GM19043 (cell line): ENCODE results near the gene C2CD4D.

Experiments
- ATAC-seq: cut with Tn5 transposase; IDR thresholded peaks from one replicate; pipeline ENCODE4 v1.9.1; 2021; ENCODE audit warnings: low read depth; ENCODE audit not compliant: unreplicated experiment

The C2CD4D gene

GRCh38 chr1:151837197-151837596 lies 2.4 kb downstream of the C2CD4D start:
- no peak for ATAC-seq

DNA sequence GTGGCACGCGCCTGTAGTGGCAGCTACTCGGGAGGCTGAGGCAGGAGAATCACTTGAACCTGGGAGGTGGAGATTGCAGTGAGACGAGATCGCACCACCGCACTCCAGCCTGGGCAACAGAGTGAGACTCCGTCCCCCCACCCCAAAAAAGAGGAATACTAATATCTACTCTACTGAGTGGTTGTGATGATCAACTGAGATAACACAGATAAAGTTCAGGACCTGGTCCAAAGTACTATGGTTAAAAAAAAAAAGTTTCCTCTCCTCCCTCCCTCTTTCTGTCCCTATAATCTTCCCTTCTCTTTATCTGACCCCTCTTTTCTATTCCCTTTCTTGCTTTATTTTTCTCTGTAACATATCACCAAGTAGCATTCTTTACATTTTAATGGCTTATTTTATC lies 4.0 kb downstream of the C2CD4D start:
- ATAC-seq, result no peak

GRCh38 chr1:151834239-151834638 lies 5.4 kb downstream of the C2CD4D start:
- no peak for ATAC-seq

- ATAC-seq, result no peak
These were observed 6.3 kb downstream of the C2CD4D start for GRCh38 chr1:151833172-151833900.

DNA sequence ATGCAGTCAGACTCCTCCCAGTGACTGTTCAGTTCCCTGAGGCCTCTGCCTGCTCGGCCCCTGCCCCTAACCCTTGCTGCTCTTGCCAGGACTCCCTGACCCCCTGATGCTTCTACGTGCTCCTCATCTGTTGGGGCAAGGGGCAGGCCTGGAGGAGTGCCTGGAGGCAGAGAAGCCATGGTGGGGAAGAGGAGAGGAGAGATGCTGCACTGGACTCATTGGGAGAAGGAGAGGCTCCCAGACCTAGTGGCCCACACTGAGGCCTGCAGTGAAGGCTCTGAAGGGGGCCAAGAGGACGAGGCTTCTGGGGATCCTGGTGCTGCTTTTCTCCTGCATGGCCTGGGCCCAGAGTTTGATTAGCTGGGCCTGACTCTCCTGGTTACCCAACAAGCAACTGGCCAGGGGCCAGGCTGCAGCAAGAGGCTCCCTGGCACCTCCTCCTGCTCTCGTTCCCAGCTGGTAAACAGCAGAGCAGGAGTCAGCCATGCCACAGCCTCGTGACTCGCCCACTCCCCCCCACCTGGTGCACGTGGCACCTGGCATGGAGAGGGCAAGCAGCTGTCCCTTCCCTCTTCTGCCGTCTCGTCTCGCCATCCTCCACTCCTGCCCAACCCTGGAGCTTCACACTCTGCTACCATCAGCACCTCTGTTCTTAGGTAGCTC lies 7.2 kb downstream of the C2CD4D start:
- no peak for ATAC-seq

DNA sequence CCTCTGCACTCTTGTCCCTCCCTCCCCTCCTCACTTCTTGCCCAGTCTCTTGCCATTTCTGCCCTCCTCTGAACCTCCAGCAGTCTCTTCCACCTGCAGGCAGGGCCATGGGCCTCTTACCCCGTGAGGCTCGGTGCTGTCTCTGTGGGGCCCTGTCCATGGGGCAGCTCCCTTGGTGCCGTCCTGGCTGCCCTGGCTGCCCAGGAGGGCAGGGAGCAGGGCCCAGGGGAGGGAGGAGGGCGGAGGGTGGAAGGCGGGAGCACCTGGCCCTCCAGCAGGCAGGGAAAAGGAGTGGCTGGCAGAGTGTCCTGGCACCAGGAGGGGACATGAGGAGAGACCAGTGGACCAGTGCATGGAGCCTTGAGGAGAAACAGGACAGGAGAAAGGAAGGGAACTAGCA lies 8.0 kb downstream of the C2CD4D start, which contains the start of gene RORC:
Gene RORC, minus strand, starts transcription at position 198 of the 400 bp plus-strand sequence. Its CDS starts 38 bp downstream, at position 160.
- ATAC-seq, result no peak

GRCh38 chr1:151831256-151831591 lies 8.4 kb downstream of the C2CD4D start:
- no peak for ATAC-seq

- ATAC-seq, result no peak
These were observed 9.6 kb downstream of the C2CD4D start for GRCh38 chr1:151830055-151830454.

DNA sequence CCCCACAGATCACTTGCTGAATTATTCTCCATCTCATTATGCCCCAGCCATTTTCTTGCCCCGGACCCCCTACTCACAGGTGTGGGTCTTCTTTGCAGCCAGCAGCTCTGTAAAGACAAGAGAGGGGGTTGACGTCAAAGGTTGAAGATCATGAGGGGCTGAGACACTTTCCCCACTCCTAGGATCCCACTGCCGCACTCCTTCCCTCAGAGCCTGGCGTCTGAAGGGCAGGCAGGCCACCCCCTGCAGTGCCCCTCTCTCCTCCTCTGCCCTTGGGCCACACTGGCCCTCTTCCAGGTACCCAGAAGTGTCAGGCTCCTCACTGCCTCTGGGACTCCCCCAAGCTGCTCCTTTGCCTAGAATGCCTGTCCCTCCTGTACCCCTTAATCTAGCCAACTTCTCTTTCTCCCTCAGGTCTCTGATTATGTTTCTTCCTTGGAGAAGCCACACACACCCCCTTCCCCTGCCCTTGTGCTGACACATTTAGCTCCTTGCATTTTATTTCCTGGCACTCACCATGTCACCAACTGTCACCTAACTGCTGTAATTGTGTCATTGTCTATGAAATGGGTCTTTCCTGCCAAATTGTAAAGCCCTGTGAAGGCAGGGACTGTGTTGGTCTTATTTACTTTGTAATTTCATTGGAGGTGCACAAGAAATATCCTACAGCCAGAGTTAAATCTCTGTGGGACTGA lies 10.1 kb downstream of the C2CD4D start:
- no peak for ATAC-seq

DNA sequence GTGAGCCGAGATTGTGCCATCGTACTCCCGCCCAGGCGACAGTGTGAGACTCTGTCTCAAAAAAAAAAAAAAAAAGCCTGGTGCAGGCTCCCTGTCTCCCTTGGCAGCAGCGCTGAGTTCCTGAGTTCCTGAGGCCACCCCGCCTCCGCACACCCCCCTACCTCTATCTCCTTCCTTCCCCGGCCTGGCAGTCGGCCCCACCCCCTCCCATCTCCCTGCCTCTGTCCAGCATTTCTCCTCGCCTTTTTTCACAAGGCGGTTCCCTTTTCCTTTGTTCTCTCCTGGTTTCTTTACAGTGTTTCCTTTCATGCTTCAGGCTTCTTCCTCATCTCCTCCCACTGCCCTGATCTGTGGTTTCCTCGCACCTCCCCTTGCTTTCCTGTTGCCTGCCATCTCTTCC lies 10.7 kb downstream of the C2CD4D start:
- ATAC-seq, result no peak

DNA sequence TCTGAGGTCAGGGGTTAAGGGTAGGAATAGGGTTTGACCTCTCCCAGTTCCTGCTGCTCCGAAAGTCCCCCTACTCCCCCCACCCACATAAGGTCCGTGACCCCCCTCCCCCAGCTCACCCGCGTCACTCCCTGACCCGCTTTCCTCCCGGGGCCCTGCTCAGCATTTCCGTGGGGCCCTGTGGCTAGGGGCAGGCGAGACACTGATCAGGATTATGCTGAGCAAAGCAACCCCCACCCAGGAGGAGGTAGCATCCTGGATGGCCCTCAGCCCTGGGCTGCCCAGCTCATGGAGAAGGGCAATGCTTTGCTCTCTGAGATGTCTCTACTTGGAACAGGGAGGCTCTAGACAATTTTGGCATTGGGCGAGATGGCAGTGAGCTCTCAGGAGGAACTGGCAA lies 11.8 kb downstream of the C2CD4D start:
- no peak for ATAC-seq

DNA sequence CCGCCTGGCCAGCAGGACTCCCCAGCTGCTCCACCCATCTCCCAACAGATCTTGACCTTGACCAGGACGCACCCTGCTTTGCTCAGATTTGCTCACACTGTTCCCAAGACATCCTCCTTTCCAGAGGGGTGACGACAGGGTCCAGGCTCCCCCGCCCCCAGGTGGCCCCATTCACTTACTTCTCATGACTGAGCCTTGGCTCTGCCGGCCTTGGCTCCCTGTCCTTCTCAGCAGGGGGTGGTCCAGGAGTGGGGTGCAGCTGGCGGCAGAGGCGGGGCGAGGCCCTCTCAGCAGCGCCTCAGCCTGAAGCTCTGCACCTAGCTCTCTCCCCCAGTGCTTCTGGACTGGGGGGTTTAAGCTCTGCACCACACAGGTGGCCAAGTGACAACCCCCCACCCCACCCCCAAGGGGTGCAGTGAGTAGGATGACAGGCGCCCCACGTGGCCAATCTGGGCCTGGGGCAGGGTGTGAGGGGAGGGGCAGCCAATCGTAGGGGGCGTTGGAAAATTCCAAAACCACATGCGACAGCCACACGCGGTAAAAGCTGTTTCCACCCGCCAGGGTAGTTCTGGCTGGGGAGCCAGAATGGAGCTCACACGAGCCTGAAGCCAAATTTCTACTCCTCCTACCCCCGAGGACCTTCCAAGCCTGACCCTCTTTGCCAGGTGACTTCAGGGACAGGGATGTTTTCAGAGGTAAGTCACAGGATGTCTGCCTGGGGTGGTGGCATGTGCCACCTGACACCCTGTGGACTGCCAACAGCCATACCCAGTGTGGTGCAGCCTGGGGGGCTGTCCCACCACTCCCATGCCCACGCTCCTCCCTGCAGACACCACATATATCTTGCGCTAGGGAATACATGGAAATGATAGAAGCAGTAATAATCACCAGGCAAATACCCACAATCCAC lies 13.6 kb downstream of the C2CD4D start:
- ATAC-seq, result no peak

GRCh38 chr1:151825204-151825603 lies 14.4 kb downstream of the C2CD4D start:
- no peak for ATAC-seq

DNA sequence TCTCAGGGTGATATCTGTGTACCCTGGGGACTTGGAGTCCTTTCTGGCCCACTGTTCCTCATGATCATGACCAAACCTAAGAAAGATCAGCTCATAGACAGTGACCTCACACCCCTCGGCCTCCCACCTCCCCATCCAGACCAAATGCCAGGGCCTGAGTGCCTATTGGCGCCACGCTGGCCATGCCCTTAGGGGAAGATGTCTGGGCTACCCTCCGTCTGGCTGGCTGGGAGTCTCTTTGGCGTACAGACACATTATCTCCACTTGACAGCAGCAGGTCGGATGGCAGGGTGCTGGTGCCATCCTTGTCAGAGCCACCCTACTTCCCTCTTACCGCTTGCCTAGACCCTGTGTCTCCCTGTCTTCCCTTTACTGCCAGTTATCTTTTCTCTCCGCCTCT lies 16.4 kb downstream of the C2CD4D start:
- ATAC-seq, result no peak

GRCh38 chr1:151822404-151822803 lies 17.2 kb downstream of the C2CD4D start:
- no peak for ATAC-seq

GRCh38 chr1:151820940-151821339 lies 18.7 kb downstream of the C2CD4D start:
- ATAC-seq, result no peak

DNA sequence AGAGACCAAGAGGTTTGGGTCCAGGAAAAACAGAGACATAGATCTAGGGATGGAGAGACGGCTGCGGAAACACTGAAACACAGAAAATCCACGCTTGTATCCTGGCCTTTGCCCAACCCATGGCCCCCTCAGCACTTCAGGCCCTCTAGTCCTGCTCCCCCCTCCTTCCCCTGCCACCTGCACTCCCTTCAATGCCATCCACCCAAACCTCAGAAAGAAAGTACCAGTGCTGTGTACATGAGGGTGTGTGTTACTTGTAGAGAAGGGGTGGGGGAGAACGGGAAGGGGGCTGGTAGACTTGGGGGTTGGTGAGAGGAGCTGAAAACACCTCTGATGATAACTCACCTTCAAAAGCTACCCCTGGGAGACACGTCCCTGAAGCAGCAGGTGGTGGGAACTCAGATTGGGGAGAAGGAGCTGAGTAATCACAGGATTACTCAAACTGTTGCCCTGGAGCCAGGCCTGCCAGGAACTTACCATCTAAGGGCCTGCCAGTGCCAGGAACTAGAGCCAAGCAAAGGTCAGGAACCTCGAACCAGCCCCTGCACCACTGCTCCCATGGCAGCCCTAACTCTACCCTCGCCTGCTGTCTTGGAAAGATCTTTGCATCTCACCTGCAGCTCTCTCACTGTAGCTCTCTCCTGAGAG lies 19.5 kb downstream of the C2CD4D start:
- ATAC-seq, result no peak

DNA sequence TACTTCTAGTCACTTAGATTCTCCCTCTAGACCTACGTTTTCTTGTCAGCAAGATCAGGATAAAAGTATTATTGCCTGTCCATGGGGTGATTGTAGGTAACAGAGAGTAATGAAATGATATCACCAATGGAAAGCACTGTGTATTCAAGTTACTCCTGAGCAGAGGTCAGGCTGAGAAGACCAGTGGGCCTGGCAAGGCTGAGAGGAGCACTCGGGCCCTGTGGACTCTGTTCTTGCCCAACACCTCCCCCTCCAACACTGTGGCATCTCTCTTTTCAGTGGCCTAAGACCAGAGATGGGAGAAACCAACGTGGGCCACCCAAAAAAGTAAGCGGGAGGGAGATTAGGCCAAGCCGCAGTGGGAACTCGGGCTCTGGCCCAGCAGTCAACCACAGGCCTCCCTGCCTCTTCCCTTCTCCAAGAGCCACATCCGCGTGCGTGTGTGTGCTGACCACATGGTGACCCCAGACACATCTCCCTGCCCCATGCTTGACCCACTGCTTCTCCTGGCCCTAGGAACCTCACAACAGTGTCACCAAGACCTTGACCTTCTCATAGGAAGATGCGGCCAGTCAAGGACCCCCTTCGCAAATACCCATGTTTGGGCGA lies 20.3 kb downstream of the C2CD4D start:
- ATAC-seq, result no peak

DNA sequence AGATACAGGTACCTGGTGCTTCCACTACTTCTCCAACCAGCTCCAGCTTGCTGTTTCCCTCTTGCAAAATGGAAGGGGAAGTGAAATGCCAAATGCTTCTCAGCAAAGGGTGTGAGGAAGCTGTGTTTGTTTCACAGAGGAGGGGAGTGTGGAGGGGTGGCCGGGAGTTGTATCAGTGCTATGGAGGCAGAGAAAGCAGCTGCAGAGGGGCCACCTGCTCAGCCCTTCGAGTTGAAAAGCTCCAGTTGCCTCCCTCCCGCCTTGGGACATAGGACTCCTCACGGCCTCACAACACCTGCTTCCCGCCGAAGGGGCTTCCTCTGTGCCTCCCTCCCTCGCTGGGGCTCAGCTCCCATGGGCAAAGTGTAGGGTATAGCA lies 22.3 kb downstream of the C2CD4D start:
- no peak for ATAC-seq
